Endothelial cell of umbilical vein (primary cell): Measurements from ENCODE around the gene ACADVL. TPM values are rescaled to one million over a fixed set of nuclear protein-coding genes. Genes with fewer than 3 reads are reported as not detected.

Source experiments
- BruUV-seq: library from RNA; stranded (reverse); fragments of 400-500 nt; replicated peaks from 2 replicates; lab custom pipeline; 2021; lab: Mats Ljungman, UMichigan
- CTCF ChIA-PET: fragments of 300-600, 350-600 bp; sonication (Branson Sonifier 250); formaldehyde crosslinking; loops from one replicate; lab custom pipeline; 2021; ENCODE audit warnings: antibody characterized with exemption, inconsistent platforms; lab: Charles Lee
- POLR2A ChIA-PET: fragments of 300-600, 350-600 bp; sonication (Branson Sonifier 250); formaldehyde crosslinking; loops from one replicate; lab custom pipeline; 2021; ENCODE audit warnings: antibody characterized with exemption, inconsistent platforms; lab: Charles Lee
- DNase-seq: peaks from one replicate; pipeline ENCODE4 v3.0.0-alpha.2; 2011; ENCODE audit warnings: low read depth, low spot score
- FAIRE-seq: peaks from 2 replicates; lab custom pipeline; 2011; peaks lifted over from hg19 to GRCh38; lab: Jason Lieb, UNC
- H2AFZ ChIP-seq: 2 replicates; pipeline ENCODE4 v1.6.0; 2012; ENCODE audit warnings: low read depth, low read length, control low read depth, inconsistent platforms
- H3K27ac ChIP-seq: 2 replicates; pipeline ENCODE4 v1.5.1; 2011; ENCODE audit warnings: low read depth, mild to moderate bottlenecking, control low read depth, low read length, moderate library complexity; ENCODE audit not compliant: insufficient read depth
- H3K27me3 ChIP-seq, 2 experiments: 2 replicates each; pipeline versions ENCODE4 v1.6.0 to v1.6.1; 2011; ENCODE audit warnings: low read length in 2 of 2, mixed read lengths in 1 of 2; ENCODE audit not compliant: control insufficient read depth in 2 of 2, insufficient read depth in 2 of 2
- H3K36me3 ChIP-seq, 2 experiments: 2 replicates in 1 of 2; 3 replicates in 1 of 2; pipeline ENCODE4 v1.5.1; 2011; ENCODE audit warnings: low read length in 2 of 2, mild to moderate bottlenecking in 1 of 2, moderate library complexity in 1 of 2; ENCODE audit not compliant: control insufficient read depth in 2 of 2, insufficient read depth in 2 of 2; ENCODE audit errors: extremely low read depth in 1 of 2
- H3K4me1 ChIP-seq: 3 replicates; pipeline ENCODE4 v1.5.1; 2011; ENCODE audit warnings: mild to moderate bottlenecking, low read length; ENCODE audit not compliant: control insufficient read depth, insufficient read depth; ENCODE audit errors: extremely low read depth
- H3K4me2 ChIP-seq: 2 replicates; pipeline ENCODE4 v1.6.1; 2011; ENCODE audit warnings: low read length, control low read depth, mixed read lengths; ENCODE audit not compliant: insufficient read depth
- H3K4me3 ChIP-seq, 3 experiments: fragments of 200-600 bp in 1 of 3; sonication (generic), shearing (Covaris generic) in 1 of 3; replicated peaks in 1 of 3; 2 replicates each; pipeline ENCODE4 v1.5.1; 2011 to 2016; ENCODE audit warnings: control low read depth in 3 of 3, low read length in 3 of 3, mild to moderate bottlenecking in 2 of 3, inconsistent platforms in 1 of 3, low read depth in 1 of 3, moderate library complexity in 1 of 3; ENCODE audit not compliant: insufficient read depth in 1 of 3
- H3K79me2 ChIP-seq: 2 replicates; pipeline ENCODE4 v1.6.0; 2012; ENCODE audit warnings: low read length, inconsistent platforms; ENCODE audit not compliant: control insufficient read depth, insufficient read depth
- H3K9ac ChIP-seq: replicated peaks from 2 replicates; pipeline ENCODE3; 2011; ENCODE audit warnings: low read length, control low read depth; ENCODE audit not compliant: insufficient read depth; ENCODE audit errors: extremely low read depth
- H3K9me1 ChIP-seq: replicated peaks from 3 replicates; pipeline ENCODE4 v1.6.0; 2011; ENCODE audit warnings: mild to moderate bottlenecking, low read length; ENCODE audit not compliant: control insufficient read depth, insufficient read depth; ENCODE audit errors: extremely low read depth
- H3K9me3 ChIP-seq: replicated peaks from 2 replicates; pipeline ENCODE4 v1.5.1; 2012; ENCODE audit warnings: low read length, inconsistent platforms; ENCODE audit not compliant: control insufficient read depth, insufficient read depth
- H4K20me1 ChIP-seq: replicated peaks from 2 replicates; pipeline ENCODE3; 2011; ENCODE audit warnings: mild to moderate bottlenecking, low read length; ENCODE audit not compliant: control insufficient read depth, insufficient read depth; ENCODE audit errors: extremely low read depth
- EZH2 ChIP-seq: IDR thresholded peaks from 2 replicates; pipeline ENCODE4 v1.6.1; 2012; ENCODE audit warnings: borderline replicate concordance, low read depth, mild to moderate bottlenecking, moderate library complexity, low read length, inconsistent platforms; ENCODE audit not compliant: severe bottlenecking
- FOS ChIP-seq: IDR thresholded peaks from 2 replicates; pipeline ENCODE4 v1.6.1; 2011; ENCODE audit warnings: mild to moderate bottlenecking, low read length, moderate library complexity, borderline replicate concordance; ENCODE audit not compliant: insufficient read depth
- GATA2 ChIP-seq: IDR thresholded peaks from 2 replicates; pipeline ENCODE4 v1.7.0; 2011; ENCODE audit warnings: low read depth, mild to moderate bottlenecking, moderate library complexity, mixed read lengths, low read length; ENCODE audit not compliant: insufficient read length, insufficient read depth
- JUN ChIP-seq: IDR thresholded peaks from 2 replicates; pipeline ENCODE4 v1.6.1; 2011; ENCODE audit warnings: borderline replicate concordance, low read depth; ENCODE audit not compliant: insufficient read length, insufficient read depth
- MYC ChIP-seq: IDR thresholded peaks from one replicate; pipeline ENCODE4 v1.6.1; 2011; ENCODE audit warnings: mild to moderate bottlenecking, low read depth, low read length
- POLR2A ChIP-seq: IDR thresholded peaks from 2 replicates; pipeline ENCODE4 v1.6.1; 2012; ENCODE audit warnings: low read depth, mild to moderate bottlenecking, control low read depth, low read length
- POLR2AphosphoS5 ChIP-seq: IDR thresholded peaks from 2 replicates; pipeline ENCODE4 v1.6.1; 2012; ENCODE audit warnings: low read depth, mild to moderate bottlenecking, control low read depth, low read length, moderate library complexity; ENCODE audit not compliant: insufficient read depth
- dilution Hi-C: fragments of 300-500 bp; cut with MboI; formaldehyde crosslinking; loops from one replicate; pipeline ENCODE4 v1.15.0; 2019; ENCODE audit warnings: low sequenced_read_pairs; ENCODE audit not compliant: extremely low pct_ligation_motif_present
- intact Hi-C: fragments of 100-400 bp; cut with micrococcal nuclease; formaldehyde crosslinking; loops from one replicate; pipeline ENCODE4 v1.10.0; 2022
- polyA plus RNA-seq, 4 experiments: library from polyadenylated mRNA; depleted of rRNA in 3 of 4; stranded (reverse) in 3 of 4; unstranded in 1 of 4; fragments of >200 nt; gene quantifications; 2 replicates each; pipeline versions ENCODE4 v1.2.1 to v1.2.3, GENCODE V29; 2011 to 2012; ENCODE audit warnings: missing spikeins in 1 of 4
- total RNA-seq: library from RNA; stranded (reverse); gene quantifications from 2 replicates; pipeline ENCODE4 v1.2.3, GENCODE V29; 2021
- TF ChIP-seq, protein P1 (sequence below), 2 donors: IDR thresholded peaks; 1 replicate in 1 of 2; 2 replicates in 1 of 2; pipeline ENCODE4 v1.5.1; 2011; ENCODE audit warnings: low read length in 2 of 2, mild to moderate bottlenecking in 2 of 2, moderate library complexity in 2 of 2, control low read depth in 1 of 2, inconsistent platforms in 1 of 2, low read depth in 1 of 2; ENCODE audit not compliant: insufficient read depth in 1 of 2; ENCODE audit errors: extremely low read depth in 1 of 2
- TF ChIP-seq, protein P2 (sequence below): IDR thresholded peaks from 2 replicates; pipeline ENCODE4 v1.6.1; 2011; ENCODE audit not compliant: insufficient read depth, insufficient read length

Gene ACADVL
- total and polyA plus RNA-seq, 2 donors (not counting 3 experiments of a cell fraction or from before 2014, with no cell fraction given) = 308 to 376 TPM

DNA sequence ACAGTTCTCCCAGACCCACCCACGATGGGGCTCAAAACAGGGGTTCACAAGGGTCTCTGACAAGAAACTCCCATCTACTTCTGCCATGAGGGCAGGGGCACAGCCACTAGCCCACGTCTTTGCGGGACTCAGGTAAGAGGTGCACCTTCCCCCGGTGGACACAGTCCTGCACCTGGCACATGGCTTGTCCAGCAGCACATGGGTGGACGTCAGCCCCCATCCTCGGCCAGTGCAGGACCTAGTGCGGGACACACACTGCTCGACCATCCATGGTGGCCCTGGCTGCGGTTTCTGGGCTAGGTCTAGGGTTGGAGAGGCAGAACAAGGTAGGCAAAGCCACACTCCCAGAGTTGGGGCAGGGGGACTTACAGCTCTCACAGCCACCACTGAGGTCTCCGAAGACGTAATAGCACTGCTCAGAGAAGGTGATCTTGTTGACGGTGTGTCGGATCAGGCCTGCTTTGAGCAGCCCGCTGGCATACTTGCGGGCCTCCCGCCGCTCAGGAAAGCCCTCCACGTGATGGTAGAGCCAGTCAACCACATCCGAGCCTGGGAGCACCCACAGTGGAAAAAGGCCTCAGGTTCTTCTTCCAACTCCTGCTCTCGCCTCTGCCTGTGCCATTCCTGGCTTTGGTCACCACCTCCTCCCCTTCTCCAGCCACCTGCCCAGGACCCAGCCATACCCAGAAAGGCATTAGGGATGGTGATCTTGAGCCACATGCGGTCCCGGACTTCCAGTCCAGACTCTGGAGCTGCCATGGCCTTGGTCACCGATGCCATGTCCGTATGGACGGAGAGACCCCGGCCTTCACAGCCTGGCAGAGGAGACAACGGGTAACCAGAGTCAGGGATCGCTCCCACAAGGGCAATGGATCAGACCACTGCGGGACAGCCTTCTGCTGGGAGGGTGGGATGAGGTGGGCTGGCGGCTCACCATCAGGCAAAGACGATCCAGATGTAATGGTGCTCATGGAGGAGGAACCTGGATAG is 7.3 kb downstream of the ACADVL start:
- Histone ChIP-seq H2AFZ (no peak overlapping the region), H3K27me3 (no peaks in the 10 kb centered on the region), H3K9ac (no peak overlapping the region), H3K4me3 (no peak overlapping the region), H3K9me3 (no peaks in the 10 kb centered on the region), H3K27ac (no peak overlapping the region), H3K4me2 (no peak overlapping the region), H3K36me3 (peaks cover 26 to 55% of the 10 kb centered on the region in 2 experiments), H4K20me1 (peaks cover under 1% of the 10 kb centered on the region), H3K79me2 (peaks cover 19% of the 10 kb centered on the region), H3K4me1 (no peaks in the 10 kb centered on the region), H3K9me1 (no peaks in the 10 kb centered on the region)
- DNase-seq = no peak
- dilution Hi-C loops = no loop called here
- no TSS peak for BruUV-seq
- TF ChIP-seq, protein P1, sequence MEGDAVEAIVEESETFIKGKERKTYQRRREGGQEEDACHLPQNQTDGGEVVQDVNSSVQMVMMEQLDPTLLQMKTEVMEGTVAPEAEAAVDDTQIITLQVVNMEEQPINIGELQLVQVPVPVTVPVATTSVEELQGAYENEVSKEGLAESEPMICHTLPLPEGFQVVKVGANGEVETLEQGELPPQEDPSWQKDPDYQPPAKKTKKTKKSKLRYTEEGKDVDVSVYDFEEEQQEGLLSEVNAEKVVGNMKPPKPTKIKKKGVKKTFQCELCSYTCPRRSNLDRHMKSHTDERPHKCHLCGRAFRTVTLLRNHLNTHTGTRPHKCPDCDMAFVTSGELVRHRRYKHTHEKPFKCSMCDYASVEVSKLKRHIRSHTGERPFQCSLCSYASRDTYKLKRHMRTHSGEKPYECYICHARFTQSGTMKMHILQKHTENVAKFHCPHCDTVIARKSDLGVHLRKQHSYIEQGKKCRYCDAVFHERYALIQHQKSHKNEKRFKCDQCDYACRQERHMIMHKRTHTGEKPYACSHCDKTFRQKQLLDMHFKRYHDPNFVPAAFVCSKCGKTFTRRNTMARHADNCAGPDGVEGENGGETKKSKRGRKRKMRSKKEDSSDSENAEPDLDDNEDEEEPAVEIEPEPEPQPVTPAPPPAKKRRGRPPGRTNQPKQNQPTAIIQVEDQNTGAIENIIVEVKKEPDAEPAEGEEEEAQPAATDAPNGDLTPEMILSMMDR (IDR thresholded peaks at IDR 0.05; ENCODE audit: extremely low read depth in 1 of 2, insufficient read depth in 1 of 2, low read depth in 1 of 2, low read length in 2 of 2) = no peak
- TF ChIP-seq MYC (no peak), GATA2 (no peak), EZH2 (no peak), POLR2A (no peak), JUN (no peak), FOS (no peak), POLR2AphosphoS5 (no peak)
- TF ChIP-seq, protein P2, sequence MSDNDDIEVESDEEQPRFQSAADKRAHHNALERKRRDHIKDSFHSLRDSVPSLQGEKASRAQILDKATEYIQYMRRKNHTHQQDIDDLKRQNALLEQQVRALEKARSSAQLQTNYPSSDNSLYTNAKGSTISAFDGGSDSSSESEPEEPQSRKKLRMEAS = no peak
- intact Hi-C loops = no loop called here
- FAIRE-seq = no peak
- CTCF ChIA-PET = no interaction called here
- POLR2A ChIA-PET = no interaction called here
